HepG2 (cell line): Measurements from ENCODE around the gene SPP1. TPM values are rescaled to one million over a fixed set of nuclear protein-coding genes. Genes with fewer than 3 reads are reported as not detected.

ENCODE experiments used
- ATAC-seq: fragments of 200-7000 bp; cut with Tn5 transposase; 3 replicates; pipeline ENCODE4 v1.9.1; 2020; ENCODE audit warnings: mild to moderate bottlenecking, moderate library complexity
- BruUV-seq: library from RNA; stranded (reverse); fragments of 400-500 nt; replicated peaks from 2 replicates; lab custom pipeline; 2021; lab: Mats Ljungman, UMichigan
- CTCF ChIA-PET: fragments of 300-600 bp; formaldehyde crosslinking; extraction: SDS; loops from one replicate; lab custom pipeline; 2021; ENCODE audit warnings: low total read pairs, inconsistent platforms, low intra/inter-chr PET ratio; lab: Yijun Ruan, JAX
- POLR2A ChIA-PET: fragments of 350-600 bp; sonication (Branson Sonifier 250); formaldehyde crosslinking; loops from one replicate; lab custom pipeline; 2020; ENCODE audit warnings: antibody characterized with exemption, inconsistent platforms; lab: Yijun Ruan, JAX
- DNase-seq: peaks from one replicate; pipeline ENCODE4 v3.0.0-alpha.2; 2015; ENCODE audit warnings: low spot score
- FAIRE-seq: peaks from 3 replicates; lab custom pipeline; 2011; peaks lifted over from hg19 to GRCh38; lab: Jason Lieb, UNC
- H2AFZ ChIP-seq: one replicate; pipeline ENCODE4 v1.6.1; 2011; ENCODE audit warnings: low read length, inconsistent platforms
- H3K27ac ChIP-seq: fragments of 300-600 bp; 3 replicates; pipeline ENCODE4 v1.8.0; 2011; ENCODE audit warnings: mixed run types, mild to moderate bottlenecking, mixed read lengths, low read length, inconsistent platforms; ENCODE audit not compliant: insufficient read depth; ENCODE audit errors: extremely low read length
- H3K27me3 ChIP-seq, 2 experiments: fragments of 200-600 bp in 1 of 2; 2 replicates in 1 of 2; 3 replicates in 1 of 2; pipeline versions ENCODE4 v1.6.0 to v1.8.0; 2011; ENCODE audit warnings: low read length in 2 of 2, mild to moderate bottlenecking in 2 of 2, moderate library complexity in 2 of 2, inconsistent platforms in 1 of 2; ENCODE audit not compliant: insufficient read depth in 2 of 2, control insufficient read depth in 1 of 2
- H3K36me3 ChIP-seq, 2 experiments: fragments of 200-600 bp in 1 of 2; replicated peaks in 1 of 2; 2 replicates in 1 of 2; 3 replicates in 1 of 2; pipeline versions ENCODE4 v1.5.1 to v1.8.0; 2011; ENCODE audit warnings: low read length in 2 of 2, inconsistent platforms in 1 of 2; ENCODE audit not compliant: insufficient read depth in 2 of 2, control insufficient read depth in 1 of 2
- H3K4me1 ChIP-seq: 2 replicates; pipeline ENCODE4 v1.5.1; 2012; ENCODE audit warnings: low read length, inconsistent platforms; ENCODE audit not compliant: insufficient read depth
- H3K4me2 ChIP-seq: 2 replicates; pipeline ENCODE4 v1.6.0; 2011; ENCODE audit warnings: low read depth, low read length, inconsistent platforms
- H3K4me3 ChIP-seq, 3 experiments: fragments of 200-600 bp in 1 of 3; sonication (generic), shearing (Covaris generic) in 1 of 3; replicated peaks in 1 of 3; 2 replicates each; pipeline ENCODE4 v1.5.1; 2011 to 2016; ENCODE audit warnings: low read length in 3 of 3, inconsistent platforms in 2 of 3, low read depth in 2 of 3, mild to moderate bottlenecking in 2 of 3, control low read depth in 1 of 3, mixed read lengths in 1 of 3; ENCODE audit not compliant: insufficient read depth in 1 of 3
- H3K79me2 ChIP-seq: one replicate; pipeline ENCODE4 v1.6.1; 2011; ENCODE audit warnings: low read length, inconsistent platforms; ENCODE audit not compliant: insufficient read depth
- H3K9ac ChIP-seq: 2 replicates; pipeline ENCODE4 v1.6.0; 2011; ENCODE audit warnings: mild to moderate bottlenecking, low read depth, low read length, inconsistent platforms; ENCODE audit not compliant: insufficient read depth
- H3K9me3 ChIP-seq: 2 replicates; pipeline ENCODE4 v1.5.1; 2012; ENCODE audit warnings: mild to moderate bottlenecking, low read length
- H4K20me1 ChIP-seq: 2 replicates; pipeline ENCODE4 v1.6.0; 2011; ENCODE audit warnings: inconsistent platforms, mild to moderate bottlenecking, low read length, moderate library complexity; ENCODE audit not compliant: insufficient read depth
- MAFG ChIP-seq: sonication (generic); formaldehyde crosslinking; IDR thresholded peaks from 2 replicates; pipeline ENCODE4 v1.5.1; 2020; ENCODE audit warnings: mild to moderate bottlenecking, missing genetic modification reagents
- MATR3 ChIP-seq: sonication (generic); formaldehyde crosslinking; IDR thresholded peaks from 2 replicates; pipeline ENCODE4 v1.4.0; 2020; ENCODE audit warnings: missing genetic modification reagents
- RBFOX2 ChIP-seq: fragments of 200-400 bp; formaldehyde crosslinking; IDR thresholded peaks from 2 replicates; pipeline ENCODE4 v1.6.1; 2017; ENCODE audit warnings: low read depth, mild to moderate bottlenecking, low read length
- SAFB2 ChIP-seq: sonication (generic); formaldehyde crosslinking; IDR thresholded peaks from 2 replicates; pipeline ENCODE4 v1.5.1; 2020; ENCODE audit warnings: missing genetic modification reagents, low read depth, mild to moderate bottlenecking, borderline replicate concordance
- SOX13 ChIP-seq, 3 experiments: fragments of 450-650 bp in 1 of 3; sonication (generic) in 1 of 3; formaldehyde crosslinking in 1 of 3; IDR thresholded peaks in 2 of 3; conservative IDR thresholded peaks in 1 of 3; 2 replicates each; pipeline versions ENCODE4 v1.5.0 to v1.6.1; 2016 to 2020; ENCODE audit warnings: antibody characterized with exemption in 1 of 3, mild to moderate bottlenecking in 1 of 3, missing compliant biosample characterization in 1 of 3, missing genetic modification reagents in 1 of 3, moderate library complexity in 1 of 3
- ZNF230 ChIP-seq: sonication (generic); formaldehyde crosslinking; IDR thresholded peaks from 2 replicates; pipeline ENCODE4 v1.4.0; 2020; ENCODE audit warnings: mild to moderate bottlenecking, missing genetic modification reagents
- WGBS: methylation state at CpG from one replicate; pipeline ENCODE4 v1.1.6; 2017; ENCODE audit warnings: low lambda C conversion rate; 5-methylcytosine and 5-hydroxymethylcytosine counted together
- in situ Hi-C: cut with HindIII; loops from 2 replicates; pipeline ENCODE4 v1.10.0; 2017; ENCODE audit warnings: low pct_unique_long_range_greater_than_20kb; ENCODE audit not compliant: extremely low pct_ligation_motif_present
- intact Hi-C: fragments of 100-400 bp; cut with micrococcal nuclease; formaldehyde crosslinking; loops from one replicate; pipeline ENCODE4 v1.10.0; 2022; ENCODE audit not compliant: unreplicated experiment
- polyA plus RNA-seq, 8 experiments: library from polyadenylated mRNA; depleted of rRNA in 3 of 8; stranded (reverse) in 7 of 8; unstranded in 1 of 8; fragments of >200 nt; fragmentation: Illumina TruSeq in 4 of 8; extraction: Trizol in 4 of 8; gene quantifications; 2 replicates each; pipeline versions ENCODE4 v1.2.1 to v1.2.3, GENCODE V29; 2011 to 2016; ENCODE audit warnings: low read depth in 4 of 8, missing spikeins in 1 of 8, mixed read lengths in 1 of 8; ENCODE audit not compliant: insufficient read depth in 1 of 8
- total RNA-seq, 5 experiments: library from RNA; depleted of rRNA; stranded (reverse); fragments of >200 nt; fragmentation: Illumina TruSeq; extraction: Trizol; gene quantifications; 2 replicates each; pipeline ENCODE4 v1.2.3, GENCODE V29; 2016; ENCODE audit warnings: low read depth in 1 of 5
- TF ChIP-seq, protein P1 (sequence below): sonication (generic); formaldehyde crosslinking; IDR thresholded peaks from 2 replicates; pipeline ENCODE4 v1.5.0; 2020; ENCODE audit warnings: mild to moderate bottlenecking, low read depth, missing genetic modification reagents, borderline replicate concordance
- TF ChIP-seq, protein P2 (sequence below): sonication (generic); formaldehyde crosslinking; IDR thresholded peaks from 2 replicates; pipeline ENCODE4 v1.4.0; 2020; ENCODE audit warnings: missing genetic modification reagents
- TF ChIP-seq, protein P3 (sequence below): sonication (generic); formaldehyde crosslinking; IDR thresholded peaks from 2 replicates; pipeline ENCODE4 v1.4.0; 2020; ENCODE audit warnings: mild to moderate bottlenecking, missing genetic modification reagents
- TF ChIP-seq, protein P4 (sequence below): sonication (generic); IDR thresholded peaks from 2 replicates; pipeline ENCODE4 v1.6.1; 2016; ENCODE audit warnings: low read depth, borderline replicate concordance

The SPP1 gene
- total and polyA plus RNA-seq, 2 of the 13 experiments (the other 11 are each of a cell fraction or from before 2014, with no cell fraction given): 682 to 788 TPM

DNA sequence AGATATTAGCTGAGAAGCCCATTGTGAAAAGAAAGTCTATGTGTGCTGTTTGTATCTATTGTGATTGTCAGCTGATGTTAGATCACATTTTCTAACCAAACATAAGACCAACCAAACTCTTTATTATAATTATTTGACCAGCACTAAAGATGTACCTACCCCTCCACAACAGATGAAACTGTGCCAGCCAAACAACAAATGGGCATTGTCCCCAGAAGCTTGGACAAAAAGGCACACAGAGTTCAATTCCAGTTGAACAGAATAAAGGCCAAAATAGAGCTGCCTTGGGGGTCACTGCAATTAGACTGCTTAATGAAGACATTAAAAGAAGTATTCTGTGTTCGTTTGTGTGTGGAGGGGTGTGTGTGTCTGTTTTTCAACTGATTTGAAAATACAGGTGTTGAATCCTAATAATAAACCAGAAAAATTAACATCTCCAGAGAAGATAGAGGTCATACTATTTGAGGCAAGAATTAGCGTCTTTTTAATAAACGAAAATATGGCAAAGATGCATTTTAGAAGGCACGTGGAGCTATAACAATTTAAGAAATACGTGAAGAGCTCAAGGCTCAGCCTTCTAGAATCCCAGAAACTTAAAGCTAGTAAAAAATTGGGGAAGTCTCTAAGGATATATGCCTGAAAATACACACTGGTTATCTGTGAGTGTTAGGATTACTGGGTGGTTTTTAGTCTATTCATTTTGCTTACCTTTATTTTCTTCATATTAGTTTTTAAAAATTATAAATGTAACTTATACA, 2.2 kb downstream of the SPP1 start (continued):
- TF ChIP-seq SAFB2 (CRISPR knock-in tag) (no peak), MAFG (CRISPR knock-in tag) (no peak), RBFOX2 (peak; percentile 66; the same call in 1 of the 2 replicates), MATR3 (no peak), SOX13 (IDR thresholded peaks at IDR 0.05) (no peak), SOX13 (CRISPR knock-in tag; conservative IDR thresholded peaks at IDR 0.05 in 1 of 2, IDR thresholded peaks at IDR 0.05 in 1 of 2) (peak in 1 of 2 experiments; percentile 31; a peak in 1 of 4 replicates), ZNF230 (no peak)
- TF ChIP-seq, protein P1, sequence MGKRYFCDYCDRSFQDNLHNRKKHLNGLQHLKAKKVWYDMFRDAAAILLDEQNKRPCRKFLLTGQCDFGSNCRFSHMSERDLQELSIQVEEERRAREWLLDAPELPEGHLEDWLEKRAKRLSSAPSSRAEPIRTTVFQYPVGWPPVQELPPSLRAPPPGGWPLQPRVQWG (CRISPR knock-in tag): no peak
- TF ChIP-seq, protein P2, sequence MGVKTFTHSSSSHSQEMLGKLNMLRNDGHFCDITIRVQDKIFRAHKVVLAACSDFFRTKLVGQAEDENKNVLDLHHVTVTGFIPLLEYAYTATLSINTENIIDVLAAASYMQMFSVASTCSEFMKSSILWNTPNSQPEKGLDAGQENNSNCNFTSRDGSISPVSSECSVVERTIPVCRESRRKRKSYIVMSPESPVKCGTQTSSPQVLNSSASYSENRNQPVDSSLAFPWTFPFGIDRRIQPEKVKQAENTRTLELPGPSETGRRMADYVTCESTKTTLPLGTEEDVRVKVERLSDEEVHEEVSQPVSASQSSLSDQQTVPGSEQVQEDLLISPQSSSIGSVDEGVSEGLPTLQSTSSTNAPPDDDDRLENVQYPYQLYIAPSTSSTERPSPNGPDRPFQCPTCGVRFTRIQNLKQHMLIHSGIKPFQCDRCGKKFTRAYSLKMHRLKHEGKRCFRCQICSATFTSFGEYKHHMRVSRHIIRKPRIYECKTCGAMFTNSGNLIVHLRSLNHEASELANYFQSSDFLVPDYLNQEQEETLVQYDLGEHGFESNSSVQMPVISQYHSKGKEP (CRISPR knock-in tag): no peak

DNA sequence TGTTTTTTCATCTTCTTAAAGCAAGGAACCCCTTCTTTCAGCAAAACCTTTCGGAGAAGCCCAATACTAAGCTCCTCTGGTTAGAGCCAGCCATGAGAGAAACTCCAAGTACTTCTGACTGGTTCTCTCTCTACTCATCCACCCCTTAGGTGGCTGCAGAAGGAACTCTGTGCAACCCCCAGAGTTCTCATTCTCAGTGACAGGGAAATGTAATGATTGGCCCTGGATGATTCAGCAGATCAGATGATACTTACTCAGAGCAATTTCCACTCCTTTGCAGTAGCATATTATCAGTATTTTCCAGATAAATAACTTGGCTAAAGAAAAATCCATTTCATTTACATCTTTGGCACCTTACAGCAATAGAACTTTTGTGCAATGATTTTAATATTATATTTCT, 3.2 kb downstream of the SPP1 start:
- POLR2A ChIA-PET: no interaction called here
- CTCF ChIA-PET: no interaction called here
- H2AFZ ChIP-seq: no peak overlapping the region
- ATAC-seq: no peak
- H3K9me3 ChIP-seq: no peaks in the 10 kb centered on the region
- peaks cover 44% of the 10 kb centered on the region for H3K4me1 ChIP-seq
- WGBS: 94% methylated on average over 1 of the region's 1 CpG
- H3K9ac ChIP-seq: no peak overlapping the region
- H3K4me2 ChIP-seq: no peak overlapping the region
- peaks cover 3 to 17% of the 10 kb centered on the region in 2 experiments; a peak in 4 of 5 replicates for H3K36me3 ChIP-seq
- no peak overlapping the region for H3K27ac ChIP-seq
- in situ Hi-C loops: loop anchor here (5.0 to 25.0 kb wide), 3 partner anchors 121 to 441 kb away; partner anchors contain the start of gene SPARCL1
- no TSS peak for BruUV-seq
- FAIRE-seq: no peak
- DNase-seq: no peak
- H3K4me3 ChIP-seq: no peak overlapping the region
- no peaks in the 10 kb centered on the region for H3K27me3 ChIP-seq
- TF ChIP-seq RBFOX2: peak; percentile 9; the same call in 1 of the 2 replicates
- TF ChIP-seq, protein P3, sequence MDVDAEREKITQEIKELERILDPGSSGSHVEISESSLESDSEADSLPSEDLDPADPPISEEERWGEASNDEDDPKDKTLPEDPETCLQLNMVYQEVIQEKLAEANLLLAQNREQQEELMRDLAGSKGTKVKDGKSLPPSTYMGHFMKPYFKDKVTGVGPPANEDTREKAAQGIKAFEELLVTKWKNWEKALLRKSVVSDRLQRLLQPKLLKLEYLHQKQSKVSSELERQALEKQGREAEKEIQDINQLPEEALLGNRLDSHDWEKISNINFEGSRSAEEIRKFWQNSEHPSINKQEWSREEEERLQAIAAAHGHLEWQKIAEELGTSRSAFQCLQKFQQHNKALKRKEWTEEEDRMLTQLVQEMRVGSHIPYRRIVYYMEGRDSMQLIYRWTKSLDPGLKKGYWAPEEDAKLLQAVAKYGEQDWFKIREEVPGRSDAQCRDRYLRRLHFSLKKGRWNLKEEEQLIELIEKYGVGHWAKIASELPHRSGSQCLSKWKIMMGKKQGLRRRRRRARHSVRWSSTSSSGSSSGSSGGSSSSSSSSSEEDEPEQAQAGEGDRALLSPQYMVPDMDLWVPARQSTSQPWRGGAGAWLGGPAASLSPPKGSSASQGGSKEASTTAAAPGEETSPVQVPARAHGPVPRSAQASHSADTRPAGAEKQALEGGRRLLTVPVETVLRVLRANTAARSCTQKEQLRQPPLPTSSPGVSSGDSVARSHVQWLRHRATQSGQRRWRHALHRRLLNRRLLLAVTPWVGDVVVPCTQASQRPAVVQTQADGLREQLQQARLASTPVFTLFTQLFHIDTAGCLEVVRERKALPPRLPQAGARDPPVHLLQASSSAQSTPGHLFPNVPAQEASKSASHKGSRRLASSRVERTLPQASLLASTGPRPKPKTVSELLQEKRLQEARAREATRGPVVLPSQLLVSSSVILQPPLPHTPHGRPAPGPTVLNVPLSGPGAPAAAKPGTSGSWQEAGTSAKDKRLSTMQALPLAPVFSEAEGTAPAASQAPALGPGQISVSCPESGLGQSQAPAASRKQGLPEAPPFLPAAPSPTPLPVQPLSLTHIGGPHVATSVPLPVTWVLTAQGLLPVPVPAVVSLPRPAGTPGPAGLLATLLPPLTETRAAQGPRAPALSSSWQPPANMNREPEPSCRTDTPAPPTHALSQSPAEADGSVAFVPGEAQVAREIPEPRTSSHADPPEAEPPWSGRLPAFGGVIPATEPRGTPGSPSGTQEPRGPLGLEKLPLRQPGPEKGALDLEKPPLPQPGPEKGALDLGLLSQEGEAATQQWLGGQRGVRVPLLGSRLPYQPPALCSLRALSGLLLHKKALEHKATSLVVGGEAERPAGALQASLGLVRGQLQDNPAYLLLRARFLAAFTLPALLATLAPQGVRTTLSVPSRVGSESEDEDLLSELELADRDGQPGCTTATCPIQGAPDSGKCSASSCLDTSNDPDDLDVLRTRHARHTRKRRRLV (CRISPR knock-in tag): no peak
- TF ChIP-seq, protein P4, sequence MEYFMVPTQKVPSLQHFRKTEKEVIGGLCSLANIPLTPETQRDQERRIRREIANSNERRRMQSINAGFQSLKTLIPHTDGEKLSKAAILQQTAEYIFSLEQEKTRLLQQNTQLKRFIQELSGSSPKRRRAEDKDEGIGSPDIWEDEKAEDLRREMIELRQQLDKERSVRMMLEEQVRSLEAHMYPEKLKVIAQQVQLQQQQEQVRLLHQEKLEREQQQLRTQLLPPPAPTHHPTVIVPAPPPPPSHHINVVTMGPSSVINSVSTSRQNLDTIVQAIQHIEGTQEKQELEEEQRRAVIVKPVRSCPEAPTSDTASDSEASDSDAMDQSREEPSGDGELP: no peak
- peaks cover 15% of the 10 kb centered on the region for H3K79me2 ChIP-seq
- H4K20me1 ChIP-seq: no peaks in the 10 kb centered on the region
- intact Hi-C loops: loop anchor here (5.0 kb wide), 1 partner anchor 234 kb away; no protein-coding TSS in a partner anchor
